GM21717 (cell line): ENCODE results near the gene R3HDM2.

Source experiments
- ATAC-seq: cut with Tn5 transposase; IDR thresholded peaks from one replicate; pipeline ENCODE4 v1.9.1; 2021; ENCODE audit warnings: mild to moderate bottlenecking, moderate library complexity; ENCODE audit not compliant: unreplicated experiment

R3HDM2 gene

GRCh38 chr12:57232156-57232756 is 198.6 kb downstream of the R3HDM2 start:
- ATAC-seq: no peak

GRCh38 chr12:57231276-57232021 is 199.4 kb downstream of the R3HDM2 start:
- no peak for ATAC-seq

GRCh38 chr12:57230381-57231155 is 200.3 kb downstream of the R3HDM2 start:
- no peak for ATAC-seq

GRCh38 chr12:57229634-57230380 is 201.0 kb downstream of the R3HDM2 start, which contains the start of gene SHMT2:
SHMT2 (plus strand) TSS chr12:57229711; CDS start chr12:57229779, 68 bp downstream.
- peak; percentile 39 for ATAC-seq

GRCh38 chr12:57229046-57229633 is 201.7 kb downstream of the R3HDM2 start:
- peak; percentile 2 for ATAC-seq

GRCh38 chr12:57227315-57228115 is 203.3 kb downstream of the R3HDM2 start:
- ATAC-seq: no peak

GRCh38 chr12:57226588-57227314 is 204.1 kb downstream of the R3HDM2 start:
- ATAC-seq: no peak

GRCh38 chr12:57225680-57226210 is 205.1 kb downstream of the R3HDM2 start:
- ATAC-seq: no peak

GRCh38 chr12:57224973-57225679 is 205.7 kb downstream of the R3HDM2 start:
- no peak for ATAC-seq

GRCh38 chr12:57224278-57224972 is 206.4 kb downstream of the R3HDM2 start:
- no peak for ATAC-seq

GRCh38 chr12:57223191-57224165 is 207.4 kb downstream of the R3HDM2 start:
- no peak for ATAC-seq

GRCh38 chr12:57222286-57223190 is 208.3 kb downstream of the R3HDM2 start:
- ATAC-seq: no peak

GRCh38 chr12:57221169-57221917 is 209.5 kb downstream of the R3HDM2 start:
- ATAC-seq: no peak

- ATAC-seq: no peak
Measured at GRCh38 chr12:57220770-57221168, 210.1 kb downstream of the R3HDM2 start.
